ENCODE results near the gene SPI1.
A peak's percentile ranks its signal among the peaks of the same experiment; 100 is the strongest.

SPI1 gene

DNA sequence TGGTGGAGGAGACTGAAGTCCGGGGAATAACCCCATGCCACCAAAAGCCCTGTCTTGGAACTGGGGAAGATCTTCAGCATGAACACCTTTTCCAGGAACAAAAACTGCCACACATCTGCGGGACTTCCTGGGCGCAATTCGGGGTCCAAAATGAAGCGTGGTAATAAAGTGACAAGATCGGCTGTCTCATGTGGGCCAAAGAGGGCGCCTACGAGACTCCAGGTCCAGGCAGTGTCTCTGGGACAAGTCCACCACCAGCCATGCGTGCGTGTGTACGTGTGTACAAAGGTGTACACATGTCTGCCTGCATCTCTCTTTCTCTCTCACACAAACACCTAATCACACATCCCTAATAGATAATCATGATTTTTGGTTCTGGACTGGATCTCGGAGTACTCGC lies 16.9 kb downstream of the SPI1 start:
- TF ChIP-seq, protein P1, sequence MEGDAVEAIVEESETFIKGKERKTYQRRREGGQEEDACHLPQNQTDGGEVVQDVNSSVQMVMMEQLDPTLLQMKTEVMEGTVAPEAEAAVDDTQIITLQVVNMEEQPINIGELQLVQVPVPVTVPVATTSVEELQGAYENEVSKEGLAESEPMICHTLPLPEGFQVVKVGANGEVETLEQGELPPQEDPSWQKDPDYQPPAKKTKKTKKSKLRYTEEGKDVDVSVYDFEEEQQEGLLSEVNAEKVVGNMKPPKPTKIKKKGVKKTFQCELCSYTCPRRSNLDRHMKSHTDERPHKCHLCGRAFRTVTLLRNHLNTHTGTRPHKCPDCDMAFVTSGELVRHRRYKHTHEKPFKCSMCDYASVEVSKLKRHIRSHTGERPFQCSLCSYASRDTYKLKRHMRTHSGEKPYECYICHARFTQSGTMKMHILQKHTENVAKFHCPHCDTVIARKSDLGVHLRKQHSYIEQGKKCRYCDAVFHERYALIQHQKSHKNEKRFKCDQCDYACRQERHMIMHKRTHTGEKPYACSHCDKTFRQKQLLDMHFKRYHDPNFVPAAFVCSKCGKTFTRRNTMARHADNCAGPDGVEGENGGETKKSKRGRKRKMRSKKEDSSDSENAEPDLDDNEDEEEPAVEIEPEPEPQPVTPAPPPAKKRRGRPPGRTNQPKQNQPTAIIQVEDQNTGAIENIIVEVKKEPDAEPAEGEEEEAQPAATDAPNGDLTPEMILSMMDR (IDR thresholded peaks at IDR 0.05; ENCODE audit: insufficient read depth, low read depth, low read length, missing control alignments) = no peak
- no peak overlapping the region for H3K4me3 ChIP-seq (ENCODE audit: low read length)
- no peak for DNase-seq (ENCODE audit: low read depth)

DNA sequence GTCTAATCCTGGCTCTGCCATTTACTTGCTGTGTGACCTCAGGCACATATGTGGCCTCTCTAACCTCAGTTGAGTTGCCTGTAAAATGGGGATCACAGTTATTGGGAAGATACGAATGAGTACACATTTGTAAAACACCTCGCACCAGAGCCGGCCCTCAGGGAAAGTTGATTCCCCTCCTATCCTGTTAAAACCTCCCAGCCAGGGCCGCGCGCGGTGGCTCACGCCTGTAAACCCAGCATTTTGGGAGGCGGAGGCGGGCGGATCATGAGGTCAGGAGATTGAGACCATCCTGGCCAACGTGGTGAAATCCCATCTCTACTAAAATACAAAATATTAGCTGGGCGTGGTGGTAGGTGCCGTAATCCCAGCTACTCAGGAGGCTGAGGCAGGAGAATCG lies 18.0 kb downstream of the SPI1 start:
- DNase-seq (ENCODE audit: low read depth) = no peak
- no peak overlapping the region for H3K4me3 ChIP-seq (ENCODE audit: low read length)
- TF ChIP-seq, protein P1 (IDR thresholded peaks at IDR 0.05; ENCODE audit: insufficient read depth, low read depth, low read length, missing control alignments) = no peak

DNA sequence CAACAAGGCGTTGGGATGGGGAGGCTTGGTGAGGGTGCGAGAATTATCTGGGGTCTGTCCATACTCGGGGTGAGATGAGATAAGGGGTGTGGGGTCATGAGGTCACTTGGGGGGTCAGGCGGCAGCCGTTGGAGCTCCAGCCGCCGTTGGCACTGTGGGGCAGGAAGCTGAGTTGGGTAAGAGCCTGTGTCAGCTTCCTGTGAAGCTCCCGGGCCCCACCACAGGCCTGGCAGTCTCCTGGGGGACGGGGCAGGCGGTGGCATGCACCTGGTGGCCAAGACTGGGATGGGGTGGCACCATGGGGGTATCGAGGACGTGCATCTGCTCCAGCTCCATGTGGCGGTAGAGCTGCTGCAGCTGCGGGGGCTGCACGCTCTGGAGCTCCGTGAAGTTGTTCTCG lies 18.8 kb downstream of the SPI1 start:
- H3K4me3 ChIP-seq (ENCODE audit: low read length) = no peak overlapping the region
- peak; percentile 15 for DNase-seq (ENCODE audit: low read depth)
- TF ChIP-seq, protein P1 (IDR thresholded peaks at IDR 0.05; ENCODE audit: insufficient read depth, low read depth, low read length, missing control alignments) = no peak

DNA sequence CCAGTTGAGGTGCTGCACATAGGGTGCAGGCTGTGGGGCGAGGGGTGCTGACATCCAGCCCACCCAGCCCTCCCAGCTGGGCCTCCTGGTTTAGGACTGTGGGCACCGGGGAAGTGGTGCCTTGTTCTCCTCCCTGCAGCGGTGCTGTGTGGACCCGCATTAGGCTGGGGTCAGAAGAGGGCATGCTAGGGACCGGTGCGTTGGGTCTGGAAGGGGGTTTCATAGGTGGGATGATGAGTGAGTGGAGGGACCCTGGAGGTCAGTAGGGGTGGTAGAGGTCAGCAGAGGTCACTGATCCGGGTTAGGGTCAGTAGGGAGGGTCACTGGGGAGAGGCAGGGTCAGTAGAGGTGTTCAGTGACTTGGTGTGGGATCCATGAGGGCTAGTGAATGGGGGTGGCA lies 19.2 kb downstream of the SPI1 start:
- H3K4me3 ChIP-seq (ENCODE audit: low read length) = no peak overlapping the region
- no peak for DNase-seq (ENCODE audit: low read depth)
- TF ChIP-seq, protein P1 (IDR thresholded peaks at IDR 0.05; ENCODE audit: insufficient read depth, low read depth, low read length, missing control alignments) = no peak

DNA sequence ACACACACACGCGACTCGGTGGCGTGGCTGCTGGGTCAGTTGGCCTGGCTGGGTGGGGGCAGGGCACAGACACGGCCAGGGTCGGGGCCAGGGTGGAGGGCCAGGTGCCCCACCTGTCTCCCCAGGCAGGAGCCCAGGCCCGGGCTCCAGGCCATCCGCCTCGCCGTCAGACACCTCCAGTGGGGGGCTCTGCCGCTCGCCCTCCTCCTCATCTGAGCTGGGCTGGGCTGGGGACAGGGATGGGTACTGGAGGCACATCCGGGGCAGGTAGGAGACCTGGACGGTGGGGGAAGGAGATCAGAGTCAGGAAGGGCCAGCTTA lies 19.7 kb downstream of the SPI1 start:
- no peak for DNase-seq (ENCODE audit: low read depth)
- TF ChIP-seq, protein P1 (IDR thresholded peaks at IDR 0.05; ENCODE audit: insufficient read depth, low read depth, low read length, missing control alignments) = no peak
- no peak overlapping the region for H3K4me3 ChIP-seq (ENCODE audit: low read length)

DNA sequence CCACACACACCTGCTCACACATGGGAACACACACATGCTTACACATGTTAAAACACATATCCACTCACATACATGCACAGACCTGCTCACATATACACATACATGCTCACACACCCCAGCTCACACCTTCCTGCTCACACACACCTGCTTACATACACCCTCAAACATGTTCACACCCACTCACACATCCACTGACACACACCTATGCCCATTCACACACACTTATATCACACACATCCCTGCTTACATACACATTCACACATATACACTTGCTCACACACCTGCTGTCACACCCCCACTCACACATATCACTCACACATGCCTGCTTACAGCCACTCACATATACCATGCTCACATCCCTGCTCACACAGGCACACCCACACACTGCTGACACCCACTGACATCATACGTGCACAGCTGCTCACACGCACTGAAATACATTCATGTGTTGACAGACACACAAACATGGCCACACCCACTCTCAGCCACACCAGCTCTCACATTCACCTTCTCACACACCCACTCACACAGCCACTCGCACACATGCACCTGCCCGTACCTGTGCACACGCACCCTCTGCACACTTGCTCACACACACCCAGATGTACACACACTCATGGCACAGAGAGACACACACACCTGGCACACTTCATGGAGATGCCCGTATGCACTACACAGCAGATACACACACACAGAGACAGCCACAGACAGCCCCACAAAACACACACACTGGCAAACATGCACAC lies 20.2 kb downstream of the SPI1 start:
- TF ChIP-seq, protein P1 (IDR thresholded peaks at IDR 0.05; ENCODE audit: insufficient read depth, low read depth, low read length, missing control alignments) = no peak
- no peak for DNase-seq (ENCODE audit: low read depth)
- H3K4me3 ChIP-seq (ENCODE audit: low read length) = no peak overlapping the region

DNA sequence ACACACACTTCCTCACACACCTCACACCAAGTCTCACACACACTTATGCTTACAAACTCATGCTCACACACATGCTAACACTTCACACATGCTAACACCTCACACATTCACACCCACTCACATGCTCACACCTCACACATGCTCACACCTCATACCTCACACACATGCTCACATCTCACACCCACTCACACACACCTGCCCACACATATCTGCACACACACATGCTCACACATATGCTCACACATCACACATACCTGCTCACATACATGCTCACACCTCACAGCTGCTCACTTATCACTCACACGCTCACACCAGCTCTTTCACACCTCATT lies 21.4 kb downstream of the SPI1 start:
- no peak for DNase-seq (ENCODE audit: low read depth)
- TF ChIP-seq, protein P1 (IDR thresholded peaks at IDR 0.05; ENCODE audit: insufficient read depth, low read depth, low read length, missing control alignments) = no peak
- H3K4me3 ChIP-seq (ENCODE audit: low read length) = no peak overlapping the region

All from epithelial cell of esophagus (primary cell).